Measurements from ENCODE around the gene BSND.

Gene BSND

GRCh38 chr1:55060133-55060999 is 61.6 kb downstream of the BSND start:
- no peak for DNase-seq

GRCh38 chr1:55061000-55061705 is 62.4 kb downstream of the BSND start:
- no peak for DNase-seq
